GM18498 (cell line): ENCODE data around the gene FUBP3.

ENCODE experiments used
- ATAC-seq: cut with Tn5 transposase; IDR thresholded peaks from one replicate; pipeline ENCODE4 v1.9.1; 2021; ENCODE audit warnings: mild to moderate bottlenecking, moderate library complexity; ENCODE audit not compliant: unreplicated experiment

FUBP3 gene

DNA sequence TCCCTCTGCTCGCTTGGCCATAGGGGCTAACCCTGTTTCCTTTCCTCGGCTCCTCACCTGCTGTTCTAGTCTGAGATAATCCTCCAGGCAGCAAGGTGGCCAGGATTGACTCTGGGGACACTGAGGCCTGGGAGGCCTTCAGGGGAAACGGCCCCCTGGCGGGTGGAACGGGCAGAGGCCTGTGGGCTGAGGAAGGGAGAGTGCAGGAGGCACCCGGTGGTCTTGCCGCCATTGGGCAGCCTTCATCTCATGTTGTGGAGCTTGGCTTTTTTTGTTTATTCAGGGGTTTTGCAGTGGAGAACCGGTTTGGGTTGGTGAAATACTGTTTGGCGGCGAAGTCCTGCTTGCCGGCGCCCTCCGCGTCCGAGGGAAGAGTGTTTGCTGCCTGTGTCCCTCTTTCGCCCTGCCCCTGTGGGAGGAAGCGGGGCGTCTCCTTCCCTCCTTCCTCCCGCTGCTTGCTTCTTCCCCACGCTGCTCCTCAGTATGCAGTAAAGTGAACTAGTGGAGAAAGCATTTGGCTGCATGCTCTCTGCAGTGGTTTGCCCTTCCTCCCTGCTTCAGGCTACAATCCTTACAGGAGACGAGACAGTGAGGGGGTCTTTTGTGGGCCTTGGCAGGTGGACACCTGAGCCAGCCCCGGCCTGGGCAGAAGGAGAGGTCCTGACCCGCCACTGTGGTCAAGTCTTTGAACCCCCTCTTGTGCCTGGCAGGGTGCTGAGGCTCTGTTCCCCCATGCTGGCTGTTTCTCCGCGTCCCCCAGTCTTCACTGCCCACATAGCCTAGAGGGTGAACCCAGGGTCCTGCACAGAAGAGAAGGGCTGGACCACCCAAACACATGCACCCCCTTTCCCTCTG lies 54.2 kb downstream of the FUBP3 start:
- ATAC-seq = no peak

DNA sequence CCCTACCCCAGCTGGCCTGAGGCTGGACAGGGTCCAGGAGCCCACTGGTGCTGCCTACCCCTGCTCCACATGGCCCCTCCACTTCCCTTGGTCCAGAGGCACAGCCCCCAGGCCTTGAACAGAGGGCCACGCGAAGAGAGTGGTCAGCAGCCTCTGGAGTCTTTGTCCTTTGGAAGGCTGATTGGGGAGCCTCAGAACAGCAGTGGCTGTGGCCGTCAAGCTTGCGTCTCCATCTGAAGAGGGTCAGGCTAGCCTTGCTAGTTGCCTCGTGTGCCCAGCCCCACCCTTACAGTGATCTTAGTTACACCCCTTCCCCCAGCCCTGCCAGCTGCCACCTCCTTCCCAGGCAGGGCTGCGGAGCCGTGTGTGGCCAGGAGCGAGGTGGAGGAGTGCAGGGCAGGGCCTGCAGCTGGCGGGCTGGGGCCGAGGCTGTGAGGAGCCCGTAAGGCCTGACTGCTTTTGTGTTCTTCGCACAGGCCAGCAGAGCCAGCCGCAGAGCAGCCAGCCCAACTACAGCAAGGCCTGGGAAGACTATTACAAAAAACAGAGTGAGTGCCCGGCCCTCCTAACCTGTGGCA lies 54.9 kb downstream of the FUBP3 start:
- ATAC-seq = no peak

DNA sequence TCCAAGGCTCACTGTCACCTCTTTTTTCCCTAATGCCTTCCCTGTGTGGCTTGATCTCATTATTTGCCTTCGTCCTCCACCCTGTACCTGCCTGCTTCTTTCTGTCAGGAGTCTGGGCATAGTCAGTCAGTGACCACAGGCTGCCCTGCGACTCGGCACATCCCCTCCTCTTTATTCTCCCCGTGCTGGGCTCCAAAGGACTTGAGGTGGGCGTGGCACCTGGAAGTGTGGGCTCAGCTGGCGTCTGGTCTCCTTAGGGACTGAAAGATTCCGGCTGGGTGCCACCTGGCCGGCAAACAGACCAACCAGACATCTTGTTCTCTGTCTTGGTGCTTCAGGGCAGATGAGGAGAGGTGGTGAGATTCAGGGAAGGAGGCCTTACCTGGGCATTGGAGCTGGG lies 55.4 kb downstream of the FUBP3 start:
- no peak for ATAC-seq

DNA sequence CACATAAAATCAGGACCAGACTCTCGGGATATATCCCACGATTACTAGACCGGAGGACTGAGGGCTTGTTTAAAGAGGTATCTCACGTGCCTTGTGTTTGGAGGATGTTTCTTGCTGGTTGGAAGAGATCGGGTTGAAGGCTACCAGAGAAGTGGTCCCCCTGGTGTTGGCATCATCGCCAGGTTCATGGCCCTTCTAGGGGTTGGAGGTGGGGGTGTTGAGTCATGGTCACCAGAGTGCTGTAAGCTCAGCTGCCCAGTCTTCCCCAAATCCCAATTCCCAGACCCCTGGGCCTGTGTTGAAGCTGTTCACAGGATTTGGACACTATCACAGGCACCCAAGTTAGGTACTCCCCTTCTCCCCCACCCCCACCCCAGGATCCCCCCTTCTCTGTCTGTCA lies 55.9 kb downstream of the FUBP3 start:
- no peak for ATAC-seq

DNA sequence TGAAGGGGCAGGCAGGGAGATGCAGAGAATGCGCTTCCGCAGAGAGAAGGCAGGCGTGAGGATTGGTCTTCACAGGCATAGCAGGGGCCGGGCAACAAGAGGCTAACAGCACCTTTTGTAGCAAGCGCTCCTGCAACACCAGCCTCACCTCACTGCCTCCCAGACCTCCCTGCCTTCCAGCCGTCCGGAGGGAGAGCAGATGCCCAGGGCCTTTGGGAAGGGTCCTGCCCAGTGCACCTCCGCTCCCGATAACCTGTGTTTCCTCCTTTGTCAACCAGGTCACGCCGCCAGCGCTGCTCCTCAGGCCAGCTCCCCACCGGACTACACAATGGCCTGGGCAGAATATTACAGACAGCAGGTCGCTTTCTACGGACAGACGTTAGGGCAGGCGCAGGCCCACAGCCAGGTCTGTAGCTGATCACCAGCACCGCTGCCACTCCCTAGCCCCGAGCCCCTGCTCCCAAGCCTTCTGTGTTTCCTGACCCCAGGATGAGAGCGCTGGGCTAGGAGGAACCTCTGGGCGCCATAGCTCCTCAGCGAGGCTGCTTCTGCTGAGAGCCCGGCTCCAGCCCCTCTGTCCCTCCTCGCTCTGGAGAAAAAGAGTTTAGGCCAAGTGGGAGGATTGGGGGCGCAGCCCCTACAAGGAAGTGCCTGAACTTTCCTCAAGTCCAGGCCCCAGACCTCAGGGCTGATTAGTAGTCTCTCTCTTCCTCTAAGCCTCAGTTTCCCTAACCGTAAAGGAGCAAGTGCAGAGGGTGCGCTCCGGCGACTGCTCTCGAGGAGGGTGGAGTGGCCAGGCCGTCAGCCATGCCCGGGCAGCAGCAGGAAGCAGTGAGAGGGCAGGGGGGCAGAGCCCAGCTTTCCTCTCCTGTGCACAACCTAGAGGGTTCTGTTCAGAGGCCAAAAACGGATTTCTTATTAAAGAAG lies 56.6 kb downstream of the FUBP3 start:
- no peak for ATAC-seq

DNA sequence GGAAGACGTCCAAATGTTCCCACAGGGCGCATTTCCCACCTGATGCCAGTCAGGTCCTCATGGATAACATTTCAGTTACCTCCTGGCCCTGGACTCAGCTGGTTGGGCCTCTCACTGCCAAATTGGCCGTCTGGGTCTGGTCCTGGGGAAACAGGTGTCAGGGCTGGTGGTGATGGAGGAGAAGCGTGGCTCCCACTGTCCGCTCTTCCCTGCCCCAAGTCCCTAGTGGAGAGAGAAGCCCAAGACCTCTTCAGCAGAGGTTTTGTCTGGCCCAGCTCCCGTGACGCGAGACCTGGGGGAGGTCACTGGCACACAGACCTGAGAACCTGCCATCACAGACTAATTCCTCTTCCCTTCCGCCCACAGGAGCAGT lies 57.3 kb downstream of the FUBP3 start:
- no peak for ATAC-seq

DNA sequence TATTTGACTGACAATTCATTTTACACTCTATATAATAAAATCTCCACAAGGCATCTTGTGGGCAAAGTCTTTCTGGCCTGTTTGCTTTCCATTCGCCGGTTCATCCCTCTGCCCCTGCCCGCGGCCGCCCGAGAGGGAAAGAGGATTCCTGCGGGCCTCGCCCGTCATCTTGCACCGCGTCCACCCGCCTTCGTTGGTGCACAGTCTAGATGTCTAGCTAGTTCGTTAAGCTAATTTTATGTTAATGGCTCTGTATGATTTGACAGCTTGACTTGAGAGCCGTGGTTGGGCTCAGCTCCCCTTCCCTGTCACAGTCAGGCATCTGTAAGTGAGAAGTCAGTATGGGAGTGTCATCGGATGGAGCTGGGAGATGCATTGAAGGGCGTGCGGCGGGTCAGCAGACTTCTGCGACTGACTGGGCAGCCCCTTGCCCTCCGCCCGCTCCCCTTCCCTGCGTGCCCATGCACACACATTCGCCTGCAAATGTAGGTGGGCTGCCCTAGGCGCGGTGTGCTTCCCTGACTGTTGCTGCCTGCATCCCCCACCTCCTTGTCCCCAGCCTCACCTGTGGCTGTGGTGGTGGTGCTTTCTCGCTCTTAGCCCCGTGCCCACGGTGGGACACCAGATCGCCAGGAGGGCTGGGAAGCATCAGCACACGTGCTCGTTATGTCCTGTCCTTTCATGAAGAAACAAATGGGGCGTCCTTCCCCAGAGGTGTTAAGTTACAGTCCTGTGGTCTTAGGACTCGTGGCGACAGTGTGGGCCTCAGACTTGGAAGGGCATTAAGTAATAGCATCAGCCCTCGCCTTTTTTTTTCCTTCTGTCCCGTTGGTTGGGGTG lies 59.1 kb downstream of the FUBP3 start:
- no peak for ATAC-seq

DNA sequence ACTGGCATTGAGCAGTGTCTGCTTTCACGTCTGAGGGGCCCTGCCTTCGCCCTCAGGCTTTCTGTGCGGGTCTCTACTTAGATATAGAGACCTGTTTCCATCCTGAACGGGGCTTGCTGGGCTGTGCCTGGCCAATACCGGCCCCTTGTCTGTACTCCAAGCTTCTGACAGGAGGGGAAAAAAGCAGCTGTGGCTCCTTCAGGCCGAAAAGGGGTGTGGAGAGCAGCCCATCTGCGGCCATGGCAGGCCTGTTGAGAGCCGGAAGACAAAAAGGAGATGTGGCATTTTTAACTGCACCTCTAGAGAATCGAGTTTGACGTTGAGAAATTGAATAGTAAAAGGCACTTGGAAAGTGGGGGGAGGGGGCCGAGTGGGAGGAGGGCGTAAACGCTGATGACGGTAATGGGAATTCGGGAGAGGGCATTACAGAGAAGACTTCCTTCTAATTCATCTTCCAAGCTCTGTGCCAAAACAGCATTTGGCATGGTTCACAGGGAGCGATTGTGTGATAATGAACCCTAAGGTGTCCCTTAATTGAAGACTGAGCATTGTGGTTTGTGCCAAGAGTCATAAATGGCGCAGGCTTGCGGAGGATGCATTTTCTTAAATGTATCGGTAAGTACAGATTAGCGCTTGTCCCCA lies 59.9 kb downstream of the FUBP3 start:
- no peak for ATAC-seq

DNA sequence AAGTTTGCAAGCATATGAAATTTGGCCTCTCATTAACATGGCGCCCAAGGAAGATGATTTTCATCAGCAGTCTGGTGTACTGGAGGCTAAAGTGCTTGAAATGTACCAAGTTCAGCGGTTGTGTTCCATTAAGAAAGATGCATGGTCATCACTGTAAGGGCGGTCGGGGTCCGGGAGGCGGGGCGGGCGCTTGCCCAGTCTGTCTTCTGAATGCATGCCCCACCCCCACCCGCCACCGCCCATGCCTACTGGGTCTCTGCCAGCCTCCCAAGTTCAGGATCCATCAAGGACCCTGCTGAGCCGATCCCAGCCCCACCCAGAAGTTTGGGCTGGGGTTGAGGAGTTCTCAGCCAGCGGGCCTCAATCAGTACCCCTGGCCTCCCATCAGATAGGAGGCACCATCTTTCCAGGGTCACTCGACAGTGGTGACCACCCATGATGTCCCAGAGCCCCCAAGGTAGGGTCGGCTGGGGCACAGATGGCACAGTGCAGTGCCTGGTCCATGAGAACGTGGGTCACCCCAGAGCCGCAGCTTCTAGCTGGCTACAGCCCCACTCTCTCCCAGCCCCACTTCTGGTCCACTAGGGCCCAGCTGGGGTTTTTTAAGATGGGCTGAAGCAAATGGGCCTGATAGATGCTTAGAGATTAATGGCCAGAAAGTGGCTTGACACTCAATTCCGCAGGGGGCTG lies 60.6 kb downstream of the FUBP3 start:
- no peak for ATAC-seq

DNA sequence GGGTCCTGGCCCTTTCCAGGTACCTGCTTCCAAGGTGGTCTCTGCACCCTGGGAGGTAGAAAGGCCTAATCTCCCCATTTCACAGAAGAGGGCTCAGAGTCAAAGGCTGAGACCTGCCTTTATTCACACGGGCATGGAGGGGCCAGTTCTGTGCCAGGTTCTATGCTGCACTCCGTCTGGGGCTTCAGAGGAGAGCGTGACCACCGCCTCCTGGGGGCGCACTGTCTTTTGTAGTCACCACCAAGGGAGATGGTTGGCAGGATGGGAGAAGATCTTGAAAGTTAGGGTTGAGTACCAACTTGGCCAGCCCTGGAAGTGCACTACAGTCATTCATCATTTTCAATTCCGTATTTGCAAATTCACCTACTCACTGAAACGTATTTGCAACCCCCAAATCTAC lies 61.3 kb downstream of the FUBP3 start:
- ATAC-seq = no peak

DNA sequence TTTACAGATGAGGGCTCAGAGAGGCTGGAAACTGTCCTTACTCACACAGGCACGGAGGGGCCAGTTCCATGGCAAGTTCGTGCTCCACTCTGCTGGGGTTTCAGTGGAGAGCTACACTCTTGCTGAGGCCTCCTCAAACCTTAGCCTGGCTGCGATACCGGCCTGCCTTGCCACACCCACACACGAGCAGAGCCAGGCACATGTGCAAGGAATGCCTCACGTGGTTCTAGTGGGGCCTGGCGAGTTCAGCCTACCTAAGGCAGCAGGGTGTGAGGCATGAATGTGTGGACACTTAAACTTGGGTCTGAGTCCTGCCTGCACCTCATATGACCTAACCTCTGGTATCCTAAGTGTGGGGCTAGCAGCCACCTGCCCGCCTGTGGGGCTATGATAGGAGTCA lies 63.5 kb downstream of the FUBP3 start:
- ATAC-seq = no peak

DNA sequence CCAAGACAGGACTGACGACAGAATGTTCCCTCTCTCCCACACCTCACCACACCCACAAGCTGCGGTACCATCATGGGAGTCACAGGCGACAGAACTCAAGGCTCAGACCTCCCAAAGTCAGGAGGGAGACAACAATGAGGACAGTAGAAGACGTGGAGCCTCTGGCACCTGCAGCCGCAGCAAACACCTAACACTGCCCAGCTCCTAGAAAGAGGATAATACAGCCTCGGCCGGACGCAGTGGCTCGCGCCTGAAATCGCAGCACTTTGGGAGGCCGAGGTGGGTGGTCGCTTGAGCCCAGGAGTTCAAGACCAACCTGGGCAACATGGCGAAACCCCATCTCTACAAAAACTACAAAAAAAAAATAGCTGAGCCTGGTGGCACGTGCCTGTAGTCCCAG lies 71.8 kb downstream of the FUBP3 start:
- ATAC-seq = no peak

DNA sequence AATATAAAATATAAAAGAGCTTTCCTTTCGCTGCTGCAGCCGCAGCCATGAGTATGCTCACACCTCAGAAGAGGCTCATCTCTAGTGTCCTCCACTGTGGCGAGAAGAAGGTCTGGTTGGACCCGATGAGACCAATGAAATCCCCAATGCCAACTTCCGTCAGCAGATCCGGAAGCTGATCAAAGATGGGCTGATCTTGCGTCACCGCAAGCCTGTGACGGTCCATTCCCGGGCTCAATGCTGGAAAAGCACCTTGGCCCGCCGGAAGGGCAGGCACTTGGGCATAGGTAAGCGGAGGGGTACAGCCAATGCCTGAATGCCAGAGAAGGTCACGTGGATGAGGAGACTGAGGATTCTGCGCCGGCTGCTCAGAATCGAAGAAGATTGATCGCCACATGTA lies 72.4 kb downstream of the FUBP3 start:
- ATAC-seq = no peak

DNA sequence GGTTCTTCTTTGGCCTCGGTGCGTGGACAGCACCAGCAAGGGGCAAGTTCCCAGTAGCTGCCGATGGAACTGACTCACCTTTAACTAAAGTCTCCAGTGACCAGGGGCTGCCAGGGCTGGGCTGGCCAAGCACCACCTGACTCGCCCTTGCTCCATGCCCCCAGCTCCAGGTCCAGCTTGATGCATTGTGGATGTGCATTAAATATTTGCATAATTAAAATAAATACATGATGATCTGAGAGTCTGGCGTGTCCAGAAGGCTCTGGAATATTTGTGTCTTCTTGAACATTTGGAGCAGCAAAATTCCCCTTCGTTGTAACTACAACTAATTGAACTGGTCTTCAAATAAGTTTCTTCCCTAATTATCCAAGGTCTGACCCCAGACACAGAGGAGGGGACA lies 75.5 kb downstream of the FUBP3 start:
- no peak for ATAC-seq

DNA sequence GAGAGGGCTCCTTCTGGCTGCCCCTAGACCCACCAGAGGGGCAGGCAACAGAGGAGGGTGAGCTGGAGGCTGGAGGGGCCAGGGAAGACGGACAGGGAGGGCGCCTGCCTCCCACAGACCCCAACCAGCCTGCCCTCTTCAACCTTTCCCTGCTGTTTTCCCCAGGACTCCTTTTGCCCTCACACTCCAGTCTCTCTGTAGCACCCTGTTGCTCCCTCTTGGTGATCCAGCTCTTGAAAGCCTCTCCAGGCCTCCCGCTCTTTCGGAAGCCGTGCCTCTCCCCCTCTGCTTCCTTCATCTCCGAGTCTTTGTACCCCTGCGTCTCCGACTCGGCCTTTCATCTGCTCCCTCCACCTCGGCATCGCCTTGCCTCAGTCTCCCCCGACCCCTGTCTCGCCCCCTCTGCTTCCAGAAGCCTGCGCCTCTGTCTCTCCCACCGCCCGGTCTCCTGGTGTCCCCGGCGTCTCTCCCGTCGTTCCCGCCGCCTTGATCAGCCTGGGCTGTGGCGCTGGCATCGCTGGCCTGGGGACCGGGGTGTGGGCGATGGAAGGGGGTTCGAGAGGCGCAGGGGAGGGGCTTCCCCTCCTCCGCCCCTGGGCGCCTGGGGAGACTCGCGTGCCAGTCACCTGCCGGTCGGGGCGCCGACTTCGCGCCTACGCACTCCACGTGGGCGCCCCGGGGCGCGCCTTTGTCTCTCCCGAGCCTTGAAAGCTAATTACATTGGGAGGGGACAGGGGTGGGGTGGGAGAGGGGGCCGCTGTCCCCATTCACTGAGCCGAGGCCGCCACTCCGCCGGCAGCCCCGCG lies 79.7 kb downstream of the FUBP3 start:
- ATAC-seq = no peak

DNA sequence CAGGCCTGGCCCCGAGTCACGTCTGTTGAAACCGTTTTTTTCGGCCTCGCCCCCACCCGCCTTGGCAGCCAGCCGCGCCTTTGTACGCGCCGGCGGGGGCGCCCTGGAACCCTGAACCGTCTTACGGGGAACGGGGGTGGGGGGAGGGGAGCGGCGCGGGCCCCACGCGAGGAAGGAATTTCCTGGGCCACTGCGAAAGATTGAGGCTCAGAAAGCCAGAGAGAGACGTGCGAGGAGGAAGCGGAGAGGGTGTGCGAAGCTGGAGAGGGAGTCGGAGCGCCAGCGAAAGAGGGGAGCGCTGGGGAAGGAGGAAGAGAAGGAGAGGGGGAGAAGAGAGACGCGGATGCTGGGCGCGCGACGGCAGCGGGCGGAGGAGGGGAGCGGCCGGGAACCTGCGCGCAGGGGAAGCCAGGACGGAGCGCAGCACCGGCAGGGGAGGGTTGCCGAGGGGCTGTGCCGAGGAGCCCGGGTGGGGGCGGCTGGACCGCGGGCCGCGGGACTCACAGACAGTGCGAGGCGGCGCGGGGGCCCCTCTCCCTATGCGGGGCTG lies 80.4 kb downstream of the FUBP3 start:
- no peak for ATAC-seq

DNA sequence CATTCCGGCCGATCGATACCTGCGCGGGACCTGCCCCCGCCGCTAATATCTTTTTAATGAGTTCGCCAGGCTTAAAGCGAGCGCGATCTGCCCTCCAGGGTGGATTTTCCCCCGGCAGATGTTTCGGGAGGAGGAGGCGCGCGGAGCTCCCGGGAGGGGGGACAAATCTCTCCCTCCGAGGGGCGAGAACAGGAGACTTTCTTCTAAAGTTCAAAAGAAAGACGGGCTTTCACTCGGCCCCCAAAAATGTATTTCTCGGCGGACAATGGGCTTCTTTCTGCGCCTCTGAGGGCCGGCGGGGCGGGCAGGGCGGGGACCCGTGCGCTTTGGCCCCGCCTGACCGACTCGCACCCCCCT lies 80.9 kb downstream of the FUBP3 start:
- no peak for ATAC-seq

DNA sequence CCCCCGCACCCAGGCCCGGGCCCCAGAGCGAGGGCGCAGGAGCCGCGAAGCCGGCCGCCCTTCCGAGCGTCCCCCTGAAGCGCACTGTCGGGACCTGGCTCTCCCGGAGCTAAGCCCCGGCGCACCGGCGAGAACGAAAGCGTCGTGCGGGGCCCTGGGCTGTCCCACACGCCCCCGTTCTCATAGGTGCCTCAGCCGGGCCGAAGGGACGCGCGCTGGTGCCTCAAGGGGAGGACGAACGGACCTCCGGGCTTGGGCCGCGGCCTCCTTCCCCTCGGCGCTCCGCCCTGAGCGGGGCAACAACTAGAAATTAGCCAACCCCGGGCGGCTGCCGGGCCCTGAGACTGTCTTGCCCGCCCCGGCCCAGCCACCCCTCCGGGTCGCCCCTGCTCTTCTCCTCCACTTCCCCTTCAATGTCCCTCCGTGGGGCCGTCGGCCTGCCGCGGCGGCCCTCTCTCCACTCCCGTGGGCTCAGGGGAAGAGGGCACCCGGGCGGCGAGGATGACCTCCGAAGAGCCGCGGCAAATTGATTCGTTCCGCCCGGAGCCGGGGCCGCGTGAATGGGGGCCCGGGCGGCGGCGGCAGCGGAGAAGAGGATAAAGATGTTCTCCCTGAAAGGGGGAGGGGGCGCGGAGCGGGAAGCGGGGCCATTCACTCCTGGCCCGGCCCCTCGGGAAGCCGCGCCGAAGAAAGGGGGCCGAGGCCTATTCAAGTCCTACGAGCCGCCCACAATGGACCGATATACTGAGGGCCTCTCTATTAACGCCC lies 81.5 kb downstream of the FUBP3 start:
- no peak for ATAC-seq
